ENCODE data around the gene C15orf61.
A peak's percentile ranks its signal among the peaks of the same experiment; 100 is the strongest.

The C15orf61 gene

DNA sequence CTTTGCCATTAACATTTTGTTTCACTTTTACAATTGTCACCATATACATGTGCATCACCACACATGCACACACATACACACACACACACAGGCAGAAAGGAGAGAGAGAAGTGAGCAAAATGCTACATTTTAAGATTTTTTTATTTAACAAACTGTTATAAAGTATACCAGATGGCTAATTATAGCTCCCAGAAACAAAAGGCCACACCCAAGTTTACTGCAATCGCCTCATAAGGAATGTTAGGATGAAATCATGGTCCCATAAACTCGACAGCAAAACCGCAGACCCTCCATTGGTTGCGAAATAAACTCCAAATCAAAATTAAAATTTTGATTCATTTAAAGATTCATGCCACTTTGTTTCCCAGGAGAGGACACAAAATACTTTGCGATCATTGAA, 16.1 kb upstream of the C15orf61 start:
- H3K4me3 ChIP-seq (ENCODE audit: low read depth, low read length) = no peak overlapping the region
- H3K4me1 ChIP-seq (ENCODE audit: control insufficient read depth, insufficient read depth, low read length) = peaks cover 7% of the 10 kb centered on the region; the same call in 1 of the 2 replicates
- POLR2A ChIA-PET = no interaction called here
- H3K27ac ChIP-seq (ENCODE audit: extremely low read depth, low read depth, low read length) = no peak overlapping the region
- H3K36me3 ChIP-seq (ENCODE audit: control insufficient read depth in 2 of 2, insufficient read depth in 1 of 2, low read length in 2 of 2) = no peaks in the 10 kb centered on the region
- no peaks in the 10 kb centered on the region for H3K9me3 ChIP-seq (ENCODE audit: control insufficient read depth, insufficient read depth, low read depth, low read length)
- TF ChIP-seq SP7 (tag by site-specific recombination; IDR thresholded peaks at IDR 0.05) = peak; percentile 75
- 0 out of 2 replicates have a peak, but pooled peaks have one; percentile 10 for TF ChIP-seq ZBTB21 (tag by site-specific recombination; IDR thresholded peaks at IDR 0.05)
- no peak for TF ChIP-seq SETDB1 (IDR thresholded peaks at IDR 0.05; ENCODE audit: insufficient read length, low read length)
- TF ChIP-seq, protein P1, sequence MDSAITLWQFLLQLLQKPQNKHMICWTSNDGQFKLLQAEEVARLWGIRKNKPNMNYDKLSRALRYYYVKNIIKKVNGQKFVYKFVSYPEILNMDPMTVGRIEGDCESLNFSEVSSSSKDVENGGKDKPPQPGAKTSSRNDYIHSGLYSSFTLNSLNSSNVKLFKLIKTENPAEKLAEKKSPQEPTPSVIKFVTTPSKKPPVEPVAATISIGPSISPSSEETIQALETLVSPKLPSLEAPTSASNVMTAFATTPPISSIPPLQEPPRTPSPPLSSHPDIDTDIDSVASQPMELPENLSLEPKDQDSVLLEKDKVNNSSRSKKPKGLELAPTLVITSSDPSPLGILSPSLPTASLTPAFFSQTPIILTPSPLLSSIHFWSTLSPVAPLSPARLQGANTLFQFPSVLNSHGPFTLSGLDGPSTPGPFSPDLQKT (IDR thresholded peaks at IDR 0.05; ENCODE audit: borderline replicate concordance, low read depth, low read length) = no peak
- no peak for TF ChIP-seq ZNF202 (tag by site-specific recombination; IDR thresholded peaks at IDR 0.05; ENCODE audit: borderline replicate concordance)
- TF ChIP-seq ZNF521 (tag by site-specific recombination; IDR thresholded peaks at IDR 0.05) = no peak
- no peak for TF ChIP-seq GFI1B (tag by site-specific recombination; IDR thresholded peaks at IDR 0.05)
- TF ChIP-seq SCRT1 (tag by site-specific recombination; IDR thresholded peaks at IDR 0.05; ENCODE audit: borderline replicate concordance) = no peak
- no peak for TF ChIP-seq ZNF670 (tag by site-specific recombination; IDR thresholded peaks at IDR 0.05; ENCODE audit: low read depth)
- TF ChIP-seq ZNF169 (tag by site-specific recombination; IDR thresholded peaks at IDR 0.05) = 0 out of 2 replicates have a peak, but pooled peaks have one; percentile 46
- 0 out of 2 replicates have a peak, but pooled peaks have one; percentile 18 for TF ChIP-seq BCL11B (tag by site-specific recombination; IDR thresholded peaks at IDR 0.05; ENCODE audit: low read depth)
- TF ChIP-seq, protein P2, sequence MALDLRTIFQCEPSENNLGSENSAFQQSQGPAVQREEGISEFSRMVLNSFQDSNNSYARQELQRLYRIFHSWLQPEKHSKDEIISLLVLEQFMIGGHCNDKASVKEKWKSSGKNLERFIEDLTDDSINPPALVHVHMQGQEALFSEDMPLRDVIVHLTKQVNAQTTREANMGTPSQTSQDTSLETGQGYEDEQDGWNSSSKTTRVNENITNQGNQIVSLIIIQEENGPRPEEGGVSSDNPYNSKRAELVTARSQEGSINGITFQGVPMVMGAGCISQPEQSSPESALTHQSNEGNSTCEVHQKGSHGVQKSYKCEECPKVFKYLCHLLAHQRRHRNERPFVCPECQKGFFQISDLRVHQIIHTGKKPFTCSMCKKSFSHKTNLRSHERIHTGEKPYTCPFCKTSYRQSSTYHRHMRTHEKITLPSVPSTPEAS (tag by site-specific recombination; IDR thresholded peaks at IDR 0.05) = peak; percentile 82
- no peak for TF ChIP-seq ZNF248 (tag by site-specific recombination; IDR thresholded peaks at IDR 0.05)
- TF ChIP-seq REPIN1 (tag by site-specific recombination; IDR thresholded peaks at IDR 0.05; ENCODE audit: low read depth) = no peak
- TF ChIP-seq ZNF561 (tag by site-specific recombination; IDR thresholded peaks at IDR 0.05; ENCODE audit: borderline replicate concordance) = no peak
- no peak for TF ChIP-seq ZFP37 (tag by site-specific recombination; IDR thresholded peaks at IDR 0.05)
- TF ChIP-seq, protein P3, sequence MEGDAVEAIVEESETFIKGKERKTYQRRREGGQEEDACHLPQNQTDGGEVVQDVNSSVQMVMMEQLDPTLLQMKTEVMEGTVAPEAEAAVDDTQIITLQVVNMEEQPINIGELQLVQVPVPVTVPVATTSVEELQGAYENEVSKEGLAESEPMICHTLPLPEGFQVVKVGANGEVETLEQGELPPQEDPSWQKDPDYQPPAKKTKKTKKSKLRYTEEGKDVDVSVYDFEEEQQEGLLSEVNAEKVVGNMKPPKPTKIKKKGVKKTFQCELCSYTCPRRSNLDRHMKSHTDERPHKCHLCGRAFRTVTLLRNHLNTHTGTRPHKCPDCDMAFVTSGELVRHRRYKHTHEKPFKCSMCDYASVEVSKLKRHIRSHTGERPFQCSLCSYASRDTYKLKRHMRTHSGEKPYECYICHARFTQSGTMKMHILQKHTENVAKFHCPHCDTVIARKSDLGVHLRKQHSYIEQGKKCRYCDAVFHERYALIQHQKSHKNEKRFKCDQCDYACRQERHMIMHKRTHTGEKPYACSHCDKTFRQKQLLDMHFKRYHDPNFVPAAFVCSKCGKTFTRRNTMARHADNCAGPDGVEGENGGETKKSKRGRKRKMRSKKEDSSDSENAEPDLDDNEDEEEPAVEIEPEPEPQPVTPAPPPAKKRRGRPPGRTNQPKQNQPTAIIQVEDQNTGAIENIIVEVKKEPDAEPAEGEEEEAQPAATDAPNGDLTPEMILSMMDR (tag by site-specific recombination; IDR thresholded peaks at IDR 0.05) = no peak
- TF ChIP-seq RBAK (tag by site-specific recombination; IDR thresholded peaks at IDR 0.05) = no peak
- peak; percentile 24; the same call in 1 of the 2 replicates for TF ChIP-seq ZBTB20 (tag by site-specific recombination; IDR thresholded peaks at IDR 0.05)
- TF ChIP-seq ZNF777 (tag by site-specific recombination; IDR thresholded peaks at IDR 0.05; ENCODE audit: borderline replicate concordance) = no peak
- CTCF ChIA-PET = interaction anchor here (4.8 kb wide), 1 partner anchor 48 kb away, joined by 25 read pairs; no protein-coding TSS in a partner anchor

DNA sequence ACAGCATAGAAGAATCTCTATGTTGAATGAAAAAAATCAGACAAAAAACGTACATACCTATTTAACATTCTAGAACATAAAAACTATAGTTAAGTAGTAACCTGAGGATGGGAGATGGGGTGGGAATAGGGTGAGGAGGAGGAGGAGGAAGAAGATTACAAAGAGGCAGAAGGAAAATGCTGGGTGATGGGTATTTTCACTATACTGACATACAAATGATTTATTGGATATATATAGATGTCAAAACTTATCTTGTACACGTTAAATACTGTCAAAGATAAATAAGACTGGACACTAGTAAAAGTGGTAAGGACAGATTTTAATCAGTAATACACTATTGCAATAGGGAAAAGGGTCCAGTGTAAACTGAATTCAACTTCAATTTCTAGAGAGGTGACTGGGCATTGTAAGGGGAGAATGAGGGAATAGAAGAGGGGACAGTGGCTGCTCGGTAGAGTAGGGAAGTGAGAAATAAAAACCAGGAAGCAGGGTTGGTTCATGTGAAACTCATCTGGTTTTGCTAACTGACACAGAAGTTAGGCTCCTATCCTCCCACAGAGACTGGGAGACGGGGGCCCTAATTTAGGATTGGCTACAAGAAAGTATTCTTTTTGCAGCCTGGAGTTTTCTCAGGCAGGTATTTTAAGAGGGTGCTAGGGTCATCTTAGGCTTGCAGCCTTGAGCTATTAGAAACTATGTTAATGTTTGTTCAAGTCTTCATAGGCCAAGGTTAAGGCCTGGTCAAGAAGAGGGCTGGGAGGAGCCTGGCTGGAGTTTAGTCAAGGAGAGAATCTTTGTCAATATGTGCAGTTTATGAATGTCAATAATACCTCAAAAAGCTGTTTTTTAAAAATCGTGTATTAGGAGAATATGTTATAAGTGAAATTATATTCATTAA, 15.0 kb upstream of the C15orf61 start:
- H3K36me3 ChIP-seq (ENCODE audit: control insufficient read depth in 2 of 2, insufficient read depth in 1 of 2, low read length in 2 of 2) = no peaks in the 10 kb centered on the region
- TF ChIP-seq ZNF610 (tag by site-specific recombination; IDR thresholded peaks at IDR 0.05; ENCODE audit: borderline replicate concordance) = peak; percentile 43; the same call in 1 of the 2 replicates
- TF ChIP-seq, protein P4, sequence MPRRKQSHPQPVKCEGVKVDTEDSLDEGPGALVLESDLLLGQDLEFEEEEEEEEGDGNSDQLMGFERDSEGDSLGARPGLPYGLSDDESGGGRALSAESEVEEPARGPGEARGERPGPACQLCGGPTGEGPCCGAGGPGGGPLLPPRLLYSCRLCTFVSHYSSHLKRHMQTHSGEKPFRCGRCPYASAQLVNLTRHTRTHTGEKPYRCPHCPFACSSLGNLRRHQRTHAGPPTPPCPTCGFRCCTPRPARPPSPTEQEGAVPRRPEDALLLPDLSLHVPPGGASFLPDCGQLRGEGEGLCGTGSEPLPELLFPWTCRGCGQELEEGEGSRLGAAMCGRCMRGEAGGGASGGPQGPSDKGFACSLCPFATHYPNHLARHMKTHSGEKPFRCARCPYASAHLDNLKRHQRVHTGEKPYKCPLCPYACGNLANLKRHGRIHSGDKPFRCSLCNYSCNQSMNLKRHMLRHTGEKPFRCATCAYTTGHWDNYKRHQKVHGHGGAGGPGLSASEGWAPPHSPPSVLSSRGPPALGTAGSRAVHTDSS (tag by site-specific recombination; IDR thresholded peaks at IDR 0.05) = peak; percentile 78
- TF ChIP-seq, protein P5, sequence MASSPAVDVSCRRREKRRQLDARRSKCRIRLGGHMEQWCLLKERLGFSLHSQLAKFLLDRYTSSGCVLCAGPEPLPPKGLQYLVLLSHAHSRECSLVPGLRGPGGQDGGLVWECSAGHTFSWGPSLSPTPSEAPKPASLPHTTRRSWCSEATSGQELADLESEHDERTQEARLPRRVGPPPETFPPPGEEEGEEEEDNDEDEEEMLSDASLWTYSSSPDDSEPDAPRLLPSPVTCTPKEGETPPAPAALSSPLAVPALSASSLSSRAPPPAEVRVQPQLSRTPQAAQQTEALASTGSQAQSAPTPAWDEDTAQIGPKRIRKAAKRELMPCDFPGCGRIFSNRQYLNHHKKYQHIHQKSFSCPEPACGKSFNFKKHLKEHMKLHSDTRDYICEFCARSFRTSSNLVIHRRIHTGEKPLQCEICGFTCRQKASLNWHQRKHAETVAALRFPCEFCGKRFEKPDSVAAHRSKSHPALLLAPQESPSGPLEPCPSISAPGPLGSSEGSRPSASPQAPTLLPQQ (tag by site-specific recombination; IDR thresholded peaks at IDR 0.05) = no peak
- no peak for TF ChIP-seq KLF16 (tag by site-specific recombination; IDR thresholded peaks at IDR 0.05)
- TF ChIP-seq ZNF560 (tag by site-specific recombination; IDR thresholded peaks at IDR 0.05; ENCODE audit: borderline replicate concordance) = no peak
- H3K4me1 ChIP-seq (ENCODE audit: control insufficient read depth, insufficient read depth, low read length) = peaks cover 7% of the 10 kb centered on the region; the same call in 1 of the 2 replicates
- no peaks in the 10 kb centered on the region for H3K9me3 ChIP-seq (ENCODE audit: control insufficient read depth, insufficient read depth, low read depth, low read length)
- H3K27ac ChIP-seq (ENCODE audit: extremely low read depth, low read depth, low read length) = no peak overlapping the region
- CTCF ChIA-PET = no interaction called here
- no peak overlapping the region for H3K4me3 ChIP-seq (ENCODE audit: low read depth, low read length)
- POLR2A ChIA-PET = no interaction called here
